Stomach (tissue), 9 donors: ENCODE measurements around the gene FAM222B. TPM values are rescaled to one million over a fixed set of nuclear protein-coding genes. Genes with fewer than 3 reads are reported as not detected.

ENCODE experiments used
- DNase-seq, 2 donors: peaks; one replicate each; pipeline versions ENCODE4 v3.0.0 to v3.0.0-alpha.2; 2013 to 2019
- H3K27ac ChIP-seq, 5 donors: fragments of 200-600 bp in 4 of 5; sonication (generic) in 4 of 5; one replicate each; pipeline ENCODE4 v1.5.1; 2013 to 2019; ENCODE audit warnings: mild to moderate bottlenecking in 1 of 5, moderate library complexity in 1 of 5
- H3K27me3 ChIP-seq, 3 donors: fragments of 200-600 bp; sonication (generic); one replicate each; pipeline ENCODE4 v1.5.1; 2017 to 2019; ENCODE audit warnings: mixed run types in 1 of 3
- H3K36me3 ChIP-seq, 4 donors: fragments of 200-600 bp; sonication (generic); 1 replicate in 3 of 4; 2 replicates in 1 of 4; pipeline ENCODE4 v1.5.1; 2016 to 2019
- H3K4me1 ChIP-seq, 4 donors: fragments of 200-600 bp; sonication (generic); one replicate each; pipeline ENCODE4 v1.5.1; 2016 to 2019
- H3K4me3 ChIP-seq, 4 donors: fragments of 200-600 bp; sonication (generic) in 3 of 4; one replicate each; pipeline ENCODE4 v1.5.1; 2016 to 2019; ENCODE audit warnings: mild to moderate bottlenecking in 1 of 4
- H3K9me3 ChIP-seq, 4 donors: fragments of 200-600 bp; sonication (generic); one replicate each; pipeline ENCODE4 v1.5.1; 2016 to 2019
- CTCF ChIP-seq, 7 experiments: fragments of 450-650 bp in 4 of 7; fragments of 200-600 bp in 3 of 7; sonication (generic) in 3 of 7; IDR thresholded peaks; one replicate each; pipeline ENCODE4 v1.5.1; 2016 to 2019; ENCODE audit warnings: antibody characterized with exemption in 7 of 7, control low read depth in 2 of 7, mild to moderate bottlenecking in 1 of 7
- EP300 ChIP-seq: sonication (generic); formaldehyde crosslinking; IDR thresholded peaks from one replicate; pipeline ENCODE4 v1.6.1; 2017; ENCODE audit warnings: antibody characterized with exemption
- POLR2A ChIP-seq, 4 donors: fragments of 450-650 bp; IDR thresholded peaks; one replicate each; pipeline ENCODE4 v1.6.1; 2016; ENCODE audit warnings: antibody characterized with exemption in 4 of 4, control low read depth in 2 of 4, mild to moderate bottlenecking in 1 of 4, moderate library complexity in 1 of 4
- POLR2AphosphoS5 ChIP-seq, 3 donors: sonication (generic); formaldehyde crosslinking; IDR thresholded peaks; one replicate each; pipeline ENCODE4 v1.6.1; 2016; ENCODE audit warnings: antibody characterized with exemption in 3 of 3
- WGBS, 5 donors: extraction: QIAGEN DNeasy Blood & Tissue Kit in 3 of 5; methylation state at CpG; one replicate each; pipeline versions ENCODE4 v1.1.5 to v1.1.7; 2013 to 2018; 5-methylcytosine and 5-hydroxymethylcytosine counted together
- intact Hi-C: fragments of 100-400 bp; cut with DNase I; formaldehyde crosslinking; loops from one replicate; pipeline ENCODE4 v1.15.1; 2023; ENCODE audit warnings: low total_unique reads
- polyA plus RNA-seq, 3 donors: library from polyadenylated mRNA; stranded (reverse); fragments of 200-250 nt; gene quantifications; one replicate each; pipeline ENCODE4 v1.2.3, GENCODE V29; 2013
- total RNA-seq, 5 donors: library from RNA; depleted of rRNA; stranded (reverse); fragments of >200 nt; gene quantifications; one replicate each; pipeline versions ENCODE4 v1.1.0 to v1.2.3, GENCODE V29; 2014 to 2016
- donor health status: healthy with polysubstance abuse.
- donor health status: Bipolar disorder and iron deficiency.
- donor health status: healthy.

The FAM222B gene
- total and polyA plus RNA-seq, 8 donors: 4.4 to 29.6 (median 8.6) TPM

GRCh38 chr17:28816540-28816939 lies 26.1 kb downstream of the FAM222B start:
- H3K27ac ChIP-seq: no peak overlapping the region
- peaks cover 0 to 11% (median 7%) of the 10 kb centered on the region in 4 donors for H3K4me1 ChIP-seq
- 72 to 85% (median 82%) methylated on average over 4 of the region's 4 CpGs for WGBS, 5 donors
- H3K4me3 ChIP-seq: no peak overlapping the region
- TF ChIP-seq POLR2AphosphoS5 (IDR thresholded peaks at IDR 0.05) (no peak), CTCF (IDR thresholded peaks at IDR 0.05) (no peak), POLR2A (IDR thresholded peaks at IDR 0.05) (no peak), EP300 (no peak)
- DNase-seq: no peak
- no peaks in the 10 kb centered on the region for H3K9me3 ChIP-seq
- no peaks in the 10 kb centered on the region for H3K27me3 ChIP-seq
- H3K36me3 ChIP-seq: no peaks in the 10 kb centered on the region
- intact Hi-C loops: no loop called here

GRCh38 chr17:28812748-28813377 lies 29.7 kb downstream of the FAM222B start:
- intact Hi-C loops: no loop called here
- Histone ChIP-seq H3K4me1 (peaks cover 28 to 48% (median 42%) of the 10 kb centered on the region in 4 donors), H3K4me3 (peak overlapping the region; percentile 65 to 97 (median 81)), H3K27me3 (no peaks in the 10 kb centered on the region), H3K27ac (peak overlapping the region; percentile 82 to 94 (median 91)), H3K36me3 (no peaks in the 10 kb centered on the region), H3K9me3 (no peaks in the 10 kb centered on the region)
- WGBS, 5 donors: 0 to 1% (median 0%) methylated on average over 8 to 10 of the region's 10 CpGs
- no peak for DNase-seq
- TF ChIP-seq POLR2A (IDR thresholded peaks at IDR 0.05) (no peak), CTCF (IDR thresholded peaks at IDR 0.05) (no peak), EP300 (no peak), POLR2AphosphoS5 (IDR thresholded peaks at IDR 0.05) (no peak)

GRCh38 chr17:28812091-28812747 lies 30.4 kb downstream of the FAM222B start:
- 0 to 1% (median 0%) methylated on average over 20 to 47 of the region's 47 CpGs for WGBS, 5 donors
- DNase-seq: peak; percentile 97 to 99
- Histone ChIP-seq H3K4me1 (peaks cover 34 to 54% (median 47%) of the 10 kb centered on the region in 4 donors), H3K9me3 (no peaks in the 10 kb centered on the region), H3K27ac (peak overlapping the region; percentile 82 to 94 (median 91)), H3K36me3 (no peaks in the 10 kb centered on the region), H3K4me3 (peak overlapping the region; percentile 65 to 97 (median 81)), H3K27me3 (no peaks in the 10 kb centered on the region)
- intact Hi-C loops: no loop called here
- TF ChIP-seq POLR2AphosphoS5 (IDR thresholded peaks at IDR 0.05) (peak; percentile 7 to 18 (median 14)), CTCF (IDR thresholded peaks at IDR 0.05) (no peak)

- peak overlapping the region; percentile 51 to 94 (median 91) for H3K27ac ChIP-seq
- H3K27me3 ChIP-seq: no peaks in the 10 kb centered on the region
- H3K36me3 ChIP-seq: no peaks in the 10 kb centered on the region
- H3K4me3 ChIP-seq: peak overlapping the region; percentile 65 to 97 (median 81)
- DNase-seq: peak in 1 of 2 donors; percentile 39
- no peaks in the 10 kb centered on the region for H3K9me3 ChIP-seq
- intact Hi-C loops: no loop called here
- H3K4me1 ChIP-seq: peaks cover 38 to 60% (median 50%) of the 10 kb centered on the region in 4 donors
- TF ChIP-seq CTCF (IDR thresholded peaks at IDR 0.05) (no peak), POLR2A (IDR thresholded peaks at IDR 0.05) (no peak), EP300 (no peak), POLR2AphosphoS5 (IDR thresholded peaks at IDR 0.05) (no peak)
- 3 to 6% (median 5%) methylated on average over 6 of the region's 6 CpGs for WGBS, 5 donors
Measured at GRCh38 chr17:28811651-28812090, 30.9 kb downstream of the FAM222B start.
